ENCODE data around the gene SCN10A. TPM values are rescaled to one million over a fixed set of nuclear protein-coding genes. Genes with fewer than 3 reads are reported as not detected.

Gene SCN10A
- not detected for total RNA-seq

GRCh38 chr3:38816026-38816425 is at the start of gene SCN10A:
TSS of gene SCN10A (minus strand) at chr3:38816217. CDS start at chr3:38794010, 22,207 bp downstream.
- Histone ChIP-seq H3K4me1 (no peaks in the 10 kb centered on the region), H3K9me3 (no peaks in the 10 kb centered on the region), H3K27ac (no peak within 1 kb of the TSS), H3K27me3 (peaks cover 9% of the 10 kb centered on the region), H3K36me3 (no peaks in the 10 kb centered on the region), H3K4me3 (no peak within 1 kb of the TSS)
- TF ChIP-seq POLR2AphosphoS5 (IDR thresholded peaks at IDR 0.05) (no peak), CTCF (IDR thresholded peaks at IDR 0.05) (no peak), EP300 (IDR thresholded peaks at IDR 0.05) (no peak), POLR2A (IDR thresholded peaks at IDR 0.05) (no peak)
- WGBS = 80% methylated on average over 7 of the region's 7 CpGs
- DNase-seq (ENCODE audit: low spot score in 2 of 2) = no peak

GRCh38 chr3:38853011-38853410 is 37.0 kb upstream of the SCN10A start:
- Histone ChIP-seq H3K4me3 (no peak overlapping the region), H3K36me3 (no peaks in the 10 kb centered on the region), H3K27me3 (no peaks in the 10 kb centered on the region), H3K4me1 (no peaks in the 10 kb centered on the region), H3K27ac (no peak overlapping the region), H3K9me3 (no peaks in the 10 kb centered on the region)
- TF ChIP-seq POLR2A (IDR thresholded peaks at IDR 0.05) (no peak), CTCF (IDR thresholded peaks at IDR 0.05) (no peak), POLR2AphosphoS5 (IDR thresholded peaks at IDR 0.05) (no peak), EP300 (IDR thresholded peaks at IDR 0.05) (no peak)
- DNase-seq (ENCODE audit: low spot score in 2 of 2) = no peak

GRCh38 chr3:38843898-38844297 is 27.9 kb upstream of the SCN10A start:
- 37% methylated on average over 2 of the region's 2 CpGs for WGBS
- Histone ChIP-seq H3K27me3 (peaks cover 5% of the 10 kb centered on the region), H3K36me3 (no peaks in the 10 kb centered on the region), H3K27ac (no peak overlapping the region), H3K9me3 (no peaks in the 10 kb centered on the region), H3K4me3 (no peak overlapping the region), H3K4me1 (no peaks in the 10 kb centered on the region)
- DNase-seq (ENCODE audit: low spot score in 2 of 2) = no peak
- TF ChIP-seq CTCF (IDR thresholded peaks at IDR 0.05) (no peak), EP300 (IDR thresholded peaks at IDR 0.05) (no peak), POLR2AphosphoS5 (IDR thresholded peaks at IDR 0.05) (no peak), POLR2A (IDR thresholded peaks at IDR 0.05) (no peak)

- WGBS = 74% methylated on average over 2 of the region's 4 CpGs
- no peak for DNase-seq (ENCODE audit: low spot score in 2 of 2)
- Histone ChIP-seq H3K9me3 (no peaks in the 10 kb centered on the region), H3K27me3 (peaks cover 5% of the 10 kb centered on the region), H3K4me1 (no peaks in the 10 kb centered on the region), H3K27ac (no peak overlapping the region), H3K4me3 (no peak overlapping the region), H3K36me3 (no peaks in the 10 kb centered on the region)
- TF ChIP-seq POLR2A (IDR thresholded peaks at IDR 0.05) (no peak), EP300 (IDR thresholded peaks at IDR 0.05) (no peak), POLR2AphosphoS5 (IDR thresholded peaks at IDR 0.05) (no peak), CTCF (IDR thresholded peaks at IDR 0.05) (no peak)
Measured at GRCh38 chr3:38842266-38842965, 26.4 kb upstream of the SCN10A start.

GRCh38 chr3:38840987-38841386 is 25.0 kb upstream of the SCN10A start:
- TF ChIP-seq EP300 (IDR thresholded peaks at IDR 0.05) (no peak), POLR2A (IDR thresholded peaks at IDR 0.05) (no peak), POLR2AphosphoS5 (IDR thresholded peaks at IDR 0.05) (no peak), CTCF (IDR thresholded peaks at IDR 0.05) (no peak)
- H3K36me3 ChIP-seq = no peaks in the 10 kb centered on the region
- 69% methylated on average over 2 of the region's 2 CpGs for WGBS

More at GRCh38 chr3:38840987-38841386, 25.0 kb upstream of the SCN10A start:
- no peak for DNase-seq (ENCODE audit: low spot score in 2 of 2)
- H3K27me3 ChIP-seq = peaks cover 5% of the 10 kb centered on the region
- no peaks in the 10 kb centered on the region for H3K9me3 ChIP-seq
- H3K4me3 ChIP-seq = no peak overlapping the region
- no peak overlapping the region for H3K27ac ChIP-seq
- no peaks in the 10 kb centered on the region for H3K4me1 ChIP-seq

Measured in suprapubic skin (tissue), 4 donors.